Myocyte (in vitro differentiated cells): ENCODE measurements around the gene AP2S1. TPM values are rescaled to one million over a fixed set of nuclear protein-coding genes. Genes with fewer than 3 reads are reported as not detected.
"Not testable (repeated sequence)": the region's sequence is repeated elsewhere in the genome, so short reads cannot be mapped to it uniquely, and the experiment has no call there.

Experiments
- DNase-seq: peaks from one replicate; pipeline ENCODE4 v3.0.0-alpha.2; 2012; ENCODE audit warnings: low read depth
- total RNA-seq: library from RNA; depleted of rRNA; stranded (reverse); fragments of >200 nt; gene quantifications from 2 replicates; pipeline ENCODE4 v1.2.3, GENCODE V29; 2014

The AP2S1 gene
- total RNA-seq, 1 donor from 2014 or later, result 89.0 TPM

DNA sequence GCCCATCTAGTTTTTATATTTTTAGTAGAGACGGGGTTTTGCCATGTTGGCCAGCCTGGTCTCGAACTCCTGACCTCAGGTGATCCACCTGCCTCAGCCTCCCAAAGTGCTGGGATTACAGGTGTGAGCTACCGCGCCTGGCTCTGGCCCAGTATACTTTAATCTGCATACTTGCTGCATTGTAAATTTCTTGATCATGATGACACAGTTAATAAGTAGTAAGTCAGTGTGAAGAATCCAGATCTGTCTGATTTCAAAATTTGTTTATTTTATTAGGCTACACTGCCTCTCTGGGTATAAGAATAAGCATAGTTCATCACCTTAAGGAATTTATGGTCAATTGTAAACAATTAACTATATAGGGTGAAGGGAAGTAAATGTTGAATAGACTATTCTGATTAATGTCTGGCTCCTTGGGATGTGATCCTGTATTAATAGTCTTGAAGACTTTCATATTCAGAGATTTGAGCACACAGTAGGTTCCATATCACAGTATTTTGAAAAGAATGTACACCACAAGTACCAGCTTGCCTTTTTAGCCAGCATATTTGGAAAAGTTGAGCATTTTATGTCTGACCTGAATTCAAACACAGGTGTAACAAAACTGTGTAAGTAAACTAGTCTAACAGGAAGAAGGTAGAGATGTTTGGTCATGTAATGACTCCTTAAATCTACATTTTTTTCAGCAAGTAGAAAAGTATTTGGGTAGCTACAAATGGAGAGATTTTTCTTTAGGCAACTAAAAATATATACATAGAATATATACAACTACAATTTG lies 17.6 kb upstream of the AP2S1 start:
- DNase-seq, result no peak

DNA sequence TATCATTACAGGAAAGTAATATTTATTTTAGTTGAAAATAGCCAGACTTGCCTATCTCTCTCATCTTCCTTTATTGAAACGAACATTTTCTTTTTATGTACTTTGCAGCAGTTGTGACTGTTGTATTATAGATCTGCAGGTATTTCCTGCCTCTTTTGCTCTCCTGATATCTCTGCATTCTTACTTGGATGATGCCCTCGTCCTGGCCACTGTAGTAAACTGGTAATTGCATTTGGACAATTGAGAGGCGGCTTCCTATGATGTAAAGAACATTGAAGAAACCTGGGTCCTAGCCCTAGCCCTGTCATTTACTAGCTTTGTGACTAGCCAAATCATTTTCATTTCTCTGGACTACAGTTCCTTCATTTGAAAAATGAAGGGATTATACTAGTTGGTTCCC lies 16.5 kb upstream of the AP2S1 start:
- no peak for DNase-seq

DNA sequence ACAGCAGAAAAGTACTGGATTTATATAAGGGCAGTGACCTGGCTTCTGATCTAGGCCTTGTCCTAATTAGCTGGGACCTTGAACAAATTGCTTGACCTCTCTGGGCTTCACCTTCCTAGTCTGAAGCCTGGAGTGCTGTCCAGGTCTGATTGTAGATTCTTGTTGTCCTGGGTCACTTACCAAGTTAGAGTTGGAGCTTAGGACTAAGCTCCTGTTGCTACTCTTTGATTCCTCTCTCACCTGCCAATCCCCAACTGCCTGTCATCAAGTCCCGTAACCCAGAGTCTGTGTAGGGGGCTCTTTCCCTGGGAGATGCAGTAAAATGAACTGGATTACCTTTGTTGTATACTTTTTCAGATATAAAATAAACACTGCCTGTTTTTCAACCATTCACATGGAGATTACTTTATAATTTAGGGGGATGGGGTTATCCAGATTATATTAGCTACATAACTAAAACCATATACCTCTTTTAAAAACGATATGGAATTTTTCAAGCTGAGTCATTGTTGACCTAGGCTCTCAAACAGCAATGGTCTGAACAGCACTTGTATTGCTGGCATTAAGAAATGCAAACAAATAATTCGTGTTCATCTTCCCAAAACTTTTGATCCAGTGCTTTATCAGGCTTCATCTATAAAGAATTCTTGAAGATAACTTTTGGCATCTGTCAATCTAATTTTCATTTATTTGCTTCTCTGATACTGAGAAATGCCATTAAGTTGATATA lies 15.9 kb upstream of the AP2S1 start:
- DNase-seq, result no peak

GRCh38 chr19:46863818-46864629 lies 13.4 kb upstream of the AP2S1 start:
- peak; percentile 82 for DNase-seq

GRCh38 chr19:46862974-46863632 lies 12.5 kb upstream of the AP2S1 start:
- no peak for DNase-seq

DNA sequence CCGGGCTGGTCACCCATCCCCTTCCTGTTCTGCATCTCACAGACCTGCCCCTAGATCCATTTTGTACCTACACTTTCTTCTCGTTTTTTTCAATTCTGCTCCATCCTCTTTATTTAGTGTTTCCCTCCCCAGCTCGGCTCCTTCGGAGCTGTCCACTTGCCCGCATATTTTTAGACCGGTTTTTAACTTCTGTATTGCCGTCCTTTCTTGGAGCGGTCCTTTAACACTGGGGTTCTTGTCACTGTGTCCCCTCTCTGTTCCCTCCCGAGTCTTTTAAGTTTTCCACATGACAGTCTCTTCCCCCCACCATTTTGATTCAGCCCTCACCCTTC lies 11.8 kb upstream of the AP2S1 start:
- no peak for DNase-seq

- DNase-seq, result no peak
These were observed 11.3 kb upstream of the AP2S1 start for GRCh38 chr19:46861691-46862502.

DNA sequence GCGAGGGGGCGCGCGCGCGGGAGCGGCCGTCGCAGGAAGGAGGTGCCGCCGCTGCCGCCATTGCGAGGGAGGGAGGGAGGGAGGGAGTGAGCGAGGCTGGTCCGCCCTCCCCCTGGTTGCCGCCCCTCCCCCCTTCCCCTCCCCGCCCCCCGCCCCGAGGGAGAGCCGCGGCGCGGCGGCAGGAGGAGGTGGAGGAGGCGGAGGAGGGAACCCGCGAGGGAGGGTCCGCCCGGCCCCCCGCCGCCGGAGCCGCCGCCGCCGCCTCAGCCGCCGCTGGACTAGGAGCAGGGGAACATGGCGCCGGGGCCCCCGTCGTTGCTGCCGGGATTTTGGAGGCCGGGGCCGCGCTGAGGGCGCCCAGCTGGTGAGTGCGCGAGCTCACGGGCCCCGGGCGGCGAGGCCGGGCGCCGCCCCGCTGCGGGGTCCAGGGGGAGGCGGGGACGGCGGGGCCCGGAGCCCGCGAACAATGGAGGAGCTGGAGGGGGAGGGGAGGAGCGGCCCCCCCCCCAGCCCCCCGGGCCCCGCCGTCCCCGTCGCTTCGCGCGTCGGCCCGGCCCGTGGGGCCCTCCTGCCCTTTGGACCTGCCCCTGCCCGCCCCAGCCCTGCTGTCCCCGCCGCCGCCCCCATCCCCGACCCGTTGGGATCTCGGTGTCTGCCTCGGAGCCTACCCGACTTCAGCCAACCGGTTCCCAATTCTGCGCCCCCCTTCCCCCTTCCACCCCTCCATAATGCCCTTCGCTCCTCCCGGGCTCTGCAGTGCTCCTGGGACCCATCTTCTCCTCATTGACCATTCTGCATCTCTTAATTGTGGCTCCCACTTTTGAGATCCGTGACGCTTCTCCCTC lies 10.4 kb upstream of the AP2S1 start, which contains the start of gene ARHGAP35:
Gene ARHGAP35 (plus strand): TSS at position 152 of the 845 bp plus-strand sequence. CDS start 57,679 bp downstream, outside the sequence.
- DNase-seq, result no peak

DNA sequence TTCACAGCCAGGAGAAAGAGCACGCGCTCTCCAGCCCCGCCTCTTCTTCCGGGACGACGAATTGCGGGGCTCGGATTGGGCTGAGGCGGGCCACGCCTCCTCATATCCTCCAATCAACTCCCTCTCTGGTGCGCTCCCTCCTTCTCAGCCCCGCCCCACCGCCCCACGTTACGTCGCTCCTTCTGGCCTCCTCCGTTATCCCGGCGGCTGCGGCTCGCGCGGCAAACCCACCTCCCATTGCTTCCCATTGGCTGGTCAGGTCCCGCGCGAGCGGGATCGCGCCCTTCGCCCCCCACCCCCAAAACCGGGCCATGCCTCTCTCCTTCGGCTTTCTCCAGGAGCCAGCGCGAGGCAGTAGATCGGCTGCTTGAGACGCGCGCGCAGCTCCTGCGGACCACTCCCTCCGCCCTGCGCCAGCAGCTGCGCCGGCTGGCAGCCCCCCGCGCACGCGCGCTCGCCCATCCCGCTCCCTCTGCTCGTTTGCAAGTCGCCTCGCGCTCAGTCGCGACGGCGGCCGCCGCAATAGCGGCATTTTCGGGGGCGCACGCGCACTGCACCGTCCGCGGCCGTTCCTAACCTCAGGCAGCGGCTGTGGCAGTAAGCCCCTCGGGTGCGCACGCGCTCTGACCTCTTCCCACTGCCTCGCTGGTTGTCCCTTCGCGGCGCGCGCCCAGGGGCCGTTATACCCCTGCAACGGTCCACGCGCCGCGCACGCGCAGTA lies 9.6 kb upstream of the AP2S1 start:
- DNase-seq, result peak; percentile 98

GRCh38 chr19:46859637-46860124 lies 9.0 kb upstream of the AP2S1 start:
- peak; percentile 75 for DNase-seq

- DNase-seq, result peak; percentile 94
These were observed 5.7 kb upstream of the AP2S1 start for GRCh38 chr19:46856062-46857022.

- DNase-seq, result not testable (repeated sequence)
These were observed 4.1 kb upstream of the AP2S1 start for GRCh38 chr19:46854698-46855097.

DNA sequence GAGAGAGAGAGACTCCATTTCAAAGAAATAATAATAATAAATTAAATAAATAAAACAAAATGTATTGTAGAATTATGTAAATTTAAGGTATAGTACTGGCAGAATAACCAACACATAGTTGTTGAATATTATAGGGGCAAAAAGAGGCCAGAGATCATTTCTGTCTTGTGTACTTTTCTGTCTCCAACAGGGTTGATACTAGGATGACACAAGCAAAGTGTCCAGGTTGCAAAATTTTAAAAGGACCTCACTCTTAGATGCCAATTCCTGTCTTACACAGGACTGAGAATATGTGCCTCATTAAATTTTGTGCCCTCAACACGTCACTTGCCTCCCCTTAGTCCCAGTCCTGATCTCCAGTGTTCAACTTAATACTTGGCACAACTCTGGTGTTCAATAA lies 2.2 kb upstream of the AP2S1 start:
- DNase-seq, result no peak

DNA sequence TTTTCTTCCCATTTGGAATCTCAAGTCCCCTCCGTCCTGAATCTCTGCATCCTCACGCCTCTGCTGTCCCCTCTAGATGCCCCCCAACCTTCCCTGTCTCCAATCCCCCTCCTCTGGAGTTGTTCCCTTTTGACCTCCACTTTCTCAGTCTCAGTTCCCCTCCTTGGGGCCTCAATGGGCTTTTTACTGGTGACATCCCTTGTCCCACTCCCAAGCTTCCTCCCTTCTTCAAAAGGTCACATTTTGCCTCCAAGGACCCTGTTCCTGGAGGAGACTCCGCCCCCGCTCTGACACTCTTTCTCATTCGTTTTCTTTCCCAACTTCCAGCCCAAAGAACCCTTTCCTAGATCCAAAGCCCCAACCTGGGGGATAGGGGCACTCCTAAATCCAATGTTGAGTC lies 1.0 kb downstream of the AP2S1 start:
- DNase-seq, result no peak

- no peak for DNase-seq
These were observed 2.3 kb downstream of the AP2S1 start for GRCh38 chr19:46848389-46848788.

DNA sequence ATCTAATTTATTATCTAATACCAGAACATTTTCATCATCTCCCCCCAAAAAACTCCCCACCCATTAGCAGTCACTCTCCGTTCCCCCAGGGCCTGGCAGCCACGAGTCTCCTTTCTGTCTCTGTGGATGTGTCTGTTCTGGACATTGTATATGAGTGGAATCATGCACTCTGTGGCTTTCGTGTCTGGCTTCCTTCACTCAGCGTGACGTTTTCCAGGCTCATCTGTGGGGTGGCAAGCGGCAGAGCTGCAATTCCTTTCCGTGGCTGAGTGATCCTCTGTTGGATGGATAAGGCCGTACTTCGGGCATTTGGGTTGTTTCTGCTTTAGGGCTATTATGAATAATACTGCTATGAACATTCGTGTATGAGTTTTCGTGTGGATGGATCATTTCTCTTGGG lies 3.1 kb downstream of the AP2S1 start:
- DNase-seq, result no peak

GRCh38 chr19:46845959-46846459 lies 4.6 kb downstream of the AP2S1 start:
- no peak for DNase-seq
